ENCODE measurements around the gene MS4A14.
"Not testable (repeated sequence)": the region's sequence is repeated elsewhere in the genome, so short reads cannot be mapped to it uniquely, and the experiment has no call there.

Gene MS4A14

GRCh38 chr11:60396382-60396781, at the start of gene MS4A14:
Gene MS4A14, plus strand, starts transcription at chr11:60396459. Its CDS starts 120 bp downstream, at chr11:60396579.
- Mint-ChIP-seq H3K27ac (no peak within 1 kb of the TSS), H3K9me3 (no peaks in the 10 kb centered on the region), H3K4me1 (peaks cover 3% of the 10 kb centered on the region), H3K4me3 (no peak within 1 kb of the TSS), H3K27me3 (peaks cover 11% of the 10 kb centered on the region), H3K36me3 (no peaks in the 10 kb centered on the region)
- DNase-seq: no peak
- CTCF ChIA-PET: no interaction called here

- H3K4me3 Mint-ChIP-seq: no peak overlapping the region
- no peaks in the 10 kb centered on the region for H3K9me3 Mint-ChIP-seq
- CTCF ChIA-PET: interaction anchor here (2.5 to 2.8 kb wide), 2 partner anchors 13 to 17 kb away, joined by 11 read pairs; no protein-coding TSS in a partner anchor
- H3K36me3 Mint-ChIP-seq: no peaks in the 10 kb centered on the region
- DNase-seq: no peak
- no peaks in the 10 kb centered on the region for H3K27me3 Mint-ChIP-seq
- H3K27ac Mint-ChIP-seq: no peak overlapping the region
- H3K4me1 Mint-ChIP-seq: no peaks in the 10 kb centered on the region
These were observed 49.0 kb upstream of the MS4A14 start for GRCh38 chr11:60347084-60347797.

GRCh38 chr11:60348116-60348515, 48.1 kb upstream of the MS4A14 start:
- no peaks in the 10 kb centered on the region for H3K9me3 Mint-ChIP-seq
- no peak for DNase-seq
- no peaks in the 10 kb centered on the region for H3K27me3 Mint-ChIP-seq
- no peaks in the 10 kb centered on the region for H3K36me3 Mint-ChIP-seq
- H3K4me1 Mint-ChIP-seq: no peaks in the 10 kb centered on the region
- H3K27ac Mint-ChIP-seq: no peak overlapping the region
- H3K4me3 Mint-ChIP-seq: no peak overlapping the region
- CTCF ChIA-PET: interaction anchor here (1.6 kb wide), 1 partner anchor 271 kb away, joined by 3 read pairs; no protein-coding TSS in a partner anchor

- Mint-ChIP-seq H3K27me3 (no peaks in the 10 kb centered on the region), H3K9me3 (no peaks in the 10 kb centered on the region)
- CTCF ChIA-PET: no interaction called here
These were observed 46.3 kb upstream of the MS4A14 start for GRCh38 chr11:60349990-60350389.

GRCh38 chr11:60357771-60358170, 38.5 kb upstream of the MS4A14 start:
- Mint-ChIP-seq H3K27me3 (peaks cover 4% of the 10 kb centered on the region), H3K36me3 (no peaks in the 10 kb centered on the region), H3K27ac (no peak overlapping the region), H3K4me3 (no peak overlapping the region), H3K9me3 (no peaks in the 10 kb centered on the region), H3K4me1 (no peaks in the 10 kb centered on the region)
- DNase-seq: no peak
- CTCF ChIA-PET: no interaction called here

More at GRCh38 chr11:60349990-60350389, 46.3 kb upstream of the MS4A14 start:
- no peak for DNase-seq
- H3K27ac Mint-ChIP-seq: no peak overlapping the region
- H3K36me3 Mint-ChIP-seq: no peaks in the 10 kb centered on the region
- no peaks in the 10 kb centered on the region for H3K4me1 Mint-ChIP-seq
- H3K4me3 Mint-ChIP-seq: no peak overlapping the region

- no peaks in the 10 kb centered on the region for H3K36me3 Mint-ChIP-seq
- H3K9me3 Mint-ChIP-seq: no peaks in the 10 kb centered on the region
- CTCF ChIA-PET: no interaction called here
- H3K27ac Mint-ChIP-seq: no peak overlapping the region
- H3K4me3 Mint-ChIP-seq: no peak overlapping the region
- no peaks in the 10 kb centered on the region for H3K4me1 Mint-ChIP-seq
- no peak for DNase-seq
- H3K27me3 Mint-ChIP-seq: peaks cover 16% of the 10 kb centered on the region
These were observed 35.6 kb upstream of the MS4A14 start for GRCh38 chr11:60360621-60361020.

- Mint-ChIP-seq H3K27ac (no peak overlapping the region), H3K27me3 (peaks cover 16% of the 10 kb centered on the region), H3K4me3 (no peak overlapping the region), H3K4me1 (no peaks in the 10 kb centered on the region), H3K36me3 (no peaks in the 10 kb centered on the region), H3K9me3 (no peaks in the 10 kb centered on the region)
- no peak for DNase-seq
- CTCF ChIA-PET: interaction anchor here (0.7 to 4.0 kb wide), 7 partner anchors 12 to 256 kb away, joined by 3 to 48 read pairs (median 4); no protein-coding TSS in a partner anchor
These were observed 34.0 kb upstream of the MS4A14 start for GRCh38 chr11:60362241-60362640.

GRCh38 chr11:60363542-60364470, 32.5 kb upstream of the MS4A14 start:
- H3K4me3 Mint-ChIP-seq: no peak overlapping the region
- H3K4me1 Mint-ChIP-seq: no peaks in the 10 kb centered on the region
- H3K27me3 Mint-ChIP-seq: peaks cover 16% of the 10 kb centered on the region
- DNase-seq: peak; percentile 71
- no peaks in the 10 kb centered on the region for H3K9me3 Mint-ChIP-seq
- no peak overlapping the region for H3K27ac Mint-ChIP-seq
- CTCF ChIA-PET: interaction anchor here (0.6 to 4.0 kb wide), 24 partner anchors 13 to 385 kb away, joined by 3 to 48 read pairs (median 4); no protein-coding TSS in a partner anchor
- H3K36me3 Mint-ChIP-seq: no peaks in the 10 kb centered on the region

GRCh38 chr11:60366262-60366904, 29.9 kb upstream of the MS4A14 start:
- H3K27me3 Mint-ChIP-seq: peaks cover 16% of the 10 kb centered on the region
- DNase-seq, H3K9me3 Mint-ChIP-seq, H3K4me3 Mint-ChIP-seq, H3K36me3 Mint-ChIP-seq, H3K4me1 Mint-ChIP-seq, H3K27ac Mint-ChIP-seq: not testable (repeated sequence)
- CTCF ChIA-PET: interaction anchor here (1.1 to 4.0 kb wide), 3 partner anchors 22 to 252 kb away, joined by 5 to 48 read pairs (median 7); no protein-coding TSS in a partner anchor

- no peak overlapping the region for H3K4me3 Mint-ChIP-seq
- no peak for DNase-seq
- H3K27ac Mint-ChIP-seq: no peak overlapping the region
- no peaks in the 10 kb centered on the region for H3K9me3 Mint-ChIP-seq
- H3K27me3 Mint-ChIP-seq: peaks cover 12% of the 10 kb centered on the region
- CTCF ChIA-PET: interaction anchor here (1.9 kb wide), 1 partner anchor 251 kb away, joined by 5 read pairs; no protein-coding TSS in a partner anchor
- no peaks in the 10 kb centered on the region for H3K4me1 Mint-ChIP-seq
- no peaks in the 10 kb centered on the region for H3K36me3 Mint-ChIP-seq
These were observed 29.2 kb upstream of the MS4A14 start for GRCh38 chr11:60367009-60367408.

GRCh38 chr11:60367896-60368295, 28.4 kb upstream of the MS4A14 start:
- Mint-ChIP-seq H3K4me3 (no peak overlapping the region), H3K27ac (no peak overlapping the region), H3K36me3 (no peaks in the 10 kb centered on the region), H3K4me1 (no peaks in the 10 kb centered on the region), H3K27me3 (peaks cover 11% of the 10 kb centered on the region), H3K9me3 (no peaks in the 10 kb centered on the region)
- CTCF ChIA-PET: interaction anchor here (1.9 kb wide), 1 partner anchor 250 kb away, joined by 5 read pairs; no protein-coding TSS in a partner anchor
- no peak for DNase-seq

GRCh38 chr11:60370252-60370810, 25.9 kb upstream of the MS4A14 start:
- H3K4me3 Mint-ChIP-seq: no peak overlapping the region
- no peaks in the 10 kb centered on the region for H3K9me3 Mint-ChIP-seq
- H3K36me3 Mint-ChIP-seq: no peaks in the 10 kb centered on the region
- no peak for DNase-seq
- H3K27ac Mint-ChIP-seq: no peak overlapping the region
- no peaks in the 10 kb centered on the region for H3K4me1 Mint-ChIP-seq
- H3K27me3 Mint-ChIP-seq: peaks cover 3% of the 10 kb centered on the region
- CTCF ChIA-PET: no interaction called here

GRCh38 chr11:60370811-60371298, 25.4 kb upstream of the MS4A14 start:
- Mint-ChIP-seq H3K36me3 (no peaks in the 10 kb centered on the region), H3K9me3 (no peaks in the 10 kb centered on the region), H3K4me3 (no peak overlapping the region), H3K4me1 (no peaks in the 10 kb centered on the region), H3K27me3 (peaks cover 3% of the 10 kb centered on the region), H3K27ac (no peak overlapping the region)
- no peak for DNase-seq
- CTCF ChIA-PET: interaction anchor here (0.6 kb wide), 1 partner anchor 26 kb away, joined by 3 read pairs; no protein-coding TSS in a partner anchor
